Measurements from ENCODE around the gene SH2D2A. TPM values are rescaled to one million over a fixed set of nuclear protein-coding genes. Genes with fewer than 3 reads are reported as not detected.
A peak's percentile ranks its signal among the peaks of the same experiment; 100 is the strongest.

Gene SH2D2A
- total RNA-seq, 2 experiments from 2014 or later = 134 to 138 TPM

GRCh38 chr1:156858959-156859522 is 42.4 kb upstream of the SH2D2A start, which contains the start of gene INSRR:
Gene INSRR, minus strand, starts transcription at chr1:156859117. Its CDS starts 496 bp downstream, at chr1:156858621.
- Mint-ChIP-seq H3K9me3 (no peaks in the 10 kb centered on the region), H3K36me3 (ENCODE audit: low read depth) (no peaks in the 10 kb centered on the region), H3K27me3 (ENCODE audit: low read depth) (peaks cover 48% of the 10 kb centered on the region), H3K27ac (no peak within 1 kb of the TSS), H3K4me1 (ENCODE audit: low read depth) (peaks cover 20% of the 10 kb centered on the region), H3K4me3 (no peak within 1 kb of the TSS)
- DNase-seq = no peak
- CTCF ChIA-PET = interaction anchor here (0.7 to 10.2 kb wide), 25 partner anchors 10 to 292 kb away, joined by 3 to 177 read pairs (median 10); partner anchors contain the start of genes MRPL24 and PEAR1
- intact Hi-C loops (cut with micrococcal nuclease) = no loop called here

DNA sequence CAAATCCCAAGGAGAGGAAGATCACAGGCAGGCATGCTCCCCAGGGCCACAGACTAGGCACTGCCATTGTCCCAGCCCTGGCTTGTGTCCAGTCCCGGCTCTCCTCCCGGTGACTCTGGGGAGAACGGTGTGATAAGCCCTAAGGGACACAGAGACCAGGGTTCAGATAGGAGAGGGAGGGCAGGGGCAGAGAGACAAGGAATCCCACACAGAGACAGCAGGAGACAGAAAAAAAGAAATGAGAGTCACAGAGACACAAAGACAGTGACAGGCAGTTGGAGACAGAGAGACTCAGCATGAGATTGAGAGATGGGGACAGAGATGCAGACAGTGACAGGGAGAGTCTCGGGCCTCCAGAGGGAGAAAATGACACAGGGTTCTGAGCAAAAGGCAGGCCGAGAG is 41.9 kb upstream of the SH2D2A start:
- peaks cover 43% of the 10 kb centered on the region for H3K27me3 Mint-ChIP-seq (ENCODE audit: low read depth)
- DNase-seq = no peak
- no peaks in the 10 kb centered on the region for H3K36me3 Mint-ChIP-seq (ENCODE audit: low read depth)
- intact Hi-C loops (cut with micrococcal nuclease) = no loop called here
- peaks cover 20% of the 10 kb centered on the region for H3K4me1 Mint-ChIP-seq (ENCODE audit: low read depth)
- CTCF ChIA-PET = interaction anchor here (1.0 to 10.2 kb wide), 10 partner anchors 10 to 170 kb away, joined by 4 to 177 read pairs (median 15); no protein-coding TSS in a partner anchor
- no peak overlapping the region for H3K27ac Mint-ChIP-seq
- no peak overlapping the region for H3K4me3 Mint-ChIP-seq
- no peaks in the 10 kb centered on the region for H3K9me3 Mint-ChIP-seq

- Mint-ChIP-seq H3K4me1 (ENCODE audit: low read depth) (peaks cover 15% of the 10 kb centered on the region), H3K27ac (no peak overlapping the region), H3K27me3 (ENCODE audit: low read depth) (peaks cover 34% of the 10 kb centered on the region), H3K4me3 (no peak overlapping the region), H3K36me3 (ENCODE audit: low read depth) (no peaks in the 10 kb centered on the region), H3K9me3 (no peaks in the 10 kb centered on the region)
- CTCF ChIA-PET = interaction anchor here (0.6 to 10.2 kb wide), 9 partner anchors 11 to 341 kb away, joined by 3 to 177 read pairs (median 8); no protein-coding TSS in a partner anchor
- intact Hi-C loops (cut with micrococcal nuclease) = no loop called here
- no peak for DNase-seq
Measured at GRCh38 chr1:156857532-156857931, 40.9 kb upstream of the SH2D2A start.

DNA sequence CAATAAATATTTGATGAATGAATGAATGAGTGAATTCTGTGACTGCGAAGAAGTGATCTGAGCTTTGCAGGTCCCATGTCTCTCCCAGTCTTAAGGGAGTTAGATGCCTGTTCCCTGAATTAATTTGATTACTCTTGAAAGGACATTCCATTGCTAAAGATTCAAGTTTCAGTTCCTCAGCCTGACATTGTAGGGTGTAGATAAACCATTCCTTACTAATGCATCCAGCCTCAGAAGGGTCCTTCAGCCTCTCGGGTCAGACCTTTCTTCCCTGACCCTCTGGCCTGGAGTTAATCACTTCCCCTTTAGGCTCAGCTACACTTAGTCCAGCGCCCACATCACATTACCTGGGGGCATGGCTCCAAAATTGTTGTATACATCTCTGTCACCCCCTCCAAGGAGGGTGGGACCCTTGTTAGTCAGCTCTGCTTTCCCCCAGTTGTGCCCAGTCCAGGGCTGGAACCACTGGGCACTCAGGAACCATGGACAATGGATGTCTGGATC is 39.7 kb upstream of the SH2D2A start:
- peaks cover 12% of the 10 kb centered on the region for H3K4me1 Mint-ChIP-seq (ENCODE audit: low read depth)

DNA sequence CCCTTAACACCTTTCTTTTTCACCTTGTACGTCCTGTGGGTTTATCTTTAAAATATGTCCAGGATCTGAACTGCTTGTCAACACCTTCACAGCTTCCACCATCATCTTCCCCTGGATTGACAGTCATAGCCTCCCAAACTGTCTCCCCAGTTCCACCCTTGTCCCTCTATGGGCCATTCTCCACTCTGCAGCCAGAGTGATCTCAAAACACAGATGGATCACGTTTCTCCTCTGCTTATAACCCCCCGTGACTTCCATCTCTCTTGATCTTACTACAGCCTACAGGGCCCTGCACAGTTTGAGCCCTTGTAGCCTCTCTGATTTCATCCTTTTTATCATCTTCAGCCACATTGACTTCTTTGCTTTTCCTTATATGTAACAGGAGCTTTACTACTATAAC is 38.0 kb upstream of the SH2D2A start:
- peaks cover 13% of the 10 kb centered on the region for H3K27me3 Mint-ChIP-seq (ENCODE audit: low read depth)
- peaks cover 5% of the 10 kb centered on the region for H3K4me1 Mint-ChIP-seq (ENCODE audit: low read depth)
- intact Hi-C loops (cut with micrococcal nuclease) = no loop called here
- CTCF ChIA-PET = interaction anchor here (1.0 to 10.2 kb wide), 4 partner anchors 16 to 165 kb away, joined by 3 to 177 read pairs (median 12); no protein-coding TSS in a partner anchor
- no peak for DNase-seq
- no peak overlapping the region for H3K27ac Mint-ChIP-seq
- no peaks in the 10 kb centered on the region for H3K9me3 Mint-ChIP-seq
- H3K36me3 Mint-ChIP-seq (ENCODE audit: low read depth) = no peaks in the 10 kb centered on the region
- no peak overlapping the region for H3K4me3 Mint-ChIP-seq

More for the DNA sequence above, 39.7 kb upstream of the SH2D2A start:
- Mint-ChIP-seq H3K4me3 (no peak overlapping the region), H3K27me3 (ENCODE audit: low read depth) (peaks cover 22% of the 10 kb centered on the region), H3K27ac (no peak overlapping the region), H3K9me3 (no peaks in the 10 kb centered on the region), H3K36me3 (ENCODE audit: low read depth) (no peaks in the 10 kb centered on the region)
- no peak for DNase-seq
- CTCF ChIA-PET = interaction anchor here (0.8 to 10.2 kb wide), 6 partner anchors 15 to 166 kb away, joined by 3 to 177 read pairs (median 6); no protein-coding TSS in a partner anchor
- intact Hi-C loops (cut with micrococcal nuclease) = no loop called here

- Mint-ChIP-seq H3K4me1 (ENCODE audit: low read depth) (peaks cover 7% of the 10 kb centered on the region), H3K27me3 (ENCODE audit: low read depth) (peaks cover 13% of the 10 kb centered on the region), H3K9me3 (no peaks in the 10 kb centered on the region), H3K27ac (no peak overlapping the region), H3K4me3 (no peak overlapping the region), H3K36me3 (ENCODE audit: low read depth) (no peaks in the 10 kb centered on the region)
- DNase-seq = no peak
- intact Hi-C loops (cut with micrococcal nuclease) = no loop called here
- CTCF ChIA-PET = interaction anchor here (0.6 to 3.7 kb wide), 3 partner anchors 15 to 121 kb away, joined by 4 to 20 read pairs (median 6); no protein-coding TSS in a partner anchor
Measured at GRCh38 chr1:156853761-156854160, 37.1 kb upstream of the SH2D2A start.

- intact Hi-C loops (cut with micrococcal nuclease) = no loop called here
- Mint-ChIP-seq H3K4me3 (no peak overlapping the region), H3K9me3 (no peaks in the 10 kb centered on the region), H3K4me1 (ENCODE audit: low read depth) (peaks cover 12% of the 10 kb centered on the region), H3K27ac (no peak overlapping the region), H3K36me3 (ENCODE audit: low read depth) (no peaks in the 10 kb centered on the region), H3K27me3 (ENCODE audit: low read depth) (peaks cover 15% of the 10 kb centered on the region)
- no peak for DNase-seq
- CTCF ChIA-PET = interaction anchor here (1.0 to 3.7 kb wide), 5 partner anchors 14 to 126 kb away, joined by 3 to 20 read pairs (median 3); no protein-coding TSS in a partner anchor
Measured at GRCh38 chr1:156852418-156852874, 35.8 kb upstream of the SH2D2A start.

DNA sequence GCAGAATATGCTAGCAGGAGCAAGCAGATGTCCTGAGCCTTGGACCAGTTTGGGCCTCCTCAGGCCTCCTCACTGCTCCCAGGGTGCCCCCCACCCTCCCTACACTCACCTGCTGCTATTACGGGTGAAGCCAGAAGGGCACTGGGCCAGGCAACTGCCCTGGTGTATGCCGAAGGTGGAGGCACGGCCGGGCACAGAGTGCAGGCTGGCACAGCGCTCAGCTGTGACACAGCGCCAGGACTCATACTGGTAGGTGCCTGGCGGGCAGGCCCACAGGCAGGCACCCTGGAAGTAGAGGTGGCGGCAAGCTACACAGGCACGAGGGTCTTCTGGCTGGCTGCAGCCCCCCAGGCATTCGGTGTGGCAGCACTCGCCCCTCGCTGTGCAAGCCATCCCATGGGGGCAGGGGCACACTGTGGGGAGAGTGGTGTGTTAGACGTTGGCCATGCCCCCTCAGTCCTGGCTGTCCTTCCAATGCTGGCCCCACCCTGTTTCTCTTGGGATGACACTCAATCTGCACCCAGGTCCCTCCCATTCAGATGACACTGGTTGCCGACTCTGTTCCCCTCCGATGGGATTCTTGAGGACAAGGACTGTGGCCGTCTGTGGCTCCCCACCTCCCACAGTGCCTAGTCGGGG is 35.2 kb upstream of the SH2D2A start:
- CTCF ChIA-PET = interaction anchor here (1.0 to 3.7 kb wide), 3 partner anchors 13 to 126 kb away, joined by 3 to 20 read pairs (median 3); no protein-coding TSS in a partner anchor
- Mint-ChIP-seq H3K27ac (no peak overlapping the region), H3K4me1 (ENCODE audit: low read depth) (peaks cover 12% of the 10 kb centered on the region)

GRCh38 chr1:156849151-156849496 is 32.5 kb upstream of the SH2D2A start:
- no peaks in the 10 kb centered on the region for H3K36me3 Mint-ChIP-seq (ENCODE audit: low read depth)
- H3K9me3 Mint-ChIP-seq = no peaks in the 10 kb centered on the region
- CTCF ChIA-PET = interaction anchor here (0.6 to 4.3 kb wide), 6 partner anchors 11 to 235 kb away, joined by 3 to 33 read pairs (median 4); partner anchors contain the start of genes INSRR and NTRK1
- H3K4me1 Mint-ChIP-seq (ENCODE audit: low read depth) = peaks cover 20% of the 10 kb centered on the region
- intact Hi-C loops (cut with micrococcal nuclease) = no loop called here
- H3K27me3 Mint-ChIP-seq (ENCODE audit: low read depth) = peaks cover 45% of the 10 kb centered on the region
- H3K27ac Mint-ChIP-seq = no peak overlapping the region
- H3K4me3 Mint-ChIP-seq = no peak overlapping the region
- DNase-seq = no peak

More for the DNA sequence above, 35.2 kb upstream of the SH2D2A start:
- H3K4me3 Mint-ChIP-seq = no peak overlapping the region
- no peaks in the 10 kb centered on the region for H3K9me3 Mint-ChIP-seq
- intact Hi-C loops (cut with micrococcal nuclease) = no loop called here
- no peak for DNase-seq
- no peaks in the 10 kb centered on the region for H3K36me3 Mint-ChIP-seq (ENCODE audit: low read depth)
- peaks cover 20% of the 10 kb centered on the region for H3K27me3 Mint-ChIP-seq (ENCODE audit: low read depth)

GRCh38 chr1:156848461-156849150 is 32.0 kb upstream of the SH2D2A start:
- peaks cover 22% of the 10 kb centered on the region for H3K4me1 Mint-ChIP-seq (ENCODE audit: low read depth)
- peak; percentile 86 for DNase-seq
- intact Hi-C loops (cut with micrococcal nuclease) = loop anchor here (1.0 kb wide), 1 partner anchor 12 kb away; the partner anchor contains the start of gene NTRK1
- H3K27ac Mint-ChIP-seq = no peak overlapping the region
- CTCF ChIA-PET = interaction anchor here (0.6 to 4.3 kb wide), 7 partner anchors 11 to 234 kb away, joined by 3 to 33 read pairs (median 4); partner anchors contain the start of genes INSRR and NTRK1
- no peaks in the 10 kb centered on the region for H3K36me3 Mint-ChIP-seq (ENCODE audit: low read depth)
- peaks cover 49% of the 10 kb centered on the region for H3K27me3 Mint-ChIP-seq (ENCODE audit: low read depth)
- no peak overlapping the region for H3K4me3 Mint-ChIP-seq
- no peaks in the 10 kb centered on the region for H3K9me3 Mint-ChIP-seq

- intact Hi-C loops (cut with micrococcal nuclease) = loop anchor here (1.0 kb wide), 1 partner anchor 12 kb away; the partner anchor contains the start of gene NTRK1
- H3K27me3 Mint-ChIP-seq (ENCODE audit: low read depth) = peaks cover 53% of the 10 kb centered on the region
- no peak overlapping the region for H3K4me3 Mint-ChIP-seq
- peaks cover 22% of the 10 kb centered on the region for H3K4me1 Mint-ChIP-seq (ENCODE audit: low read depth)
- no peaks in the 10 kb centered on the region for H3K9me3 Mint-ChIP-seq
- H3K27ac Mint-ChIP-seq = no peak overlapping the region
- no peak for DNase-seq
- no peaks in the 10 kb centered on the region for H3K36me3 Mint-ChIP-seq (ENCODE audit: low read depth)
- CTCF ChIA-PET = interaction anchor here (0.6 to 4.3 kb wide), 6 partner anchors 10 to 79 kb away, joined by 3 to 33 read pairs (median 4); partner anchors contain the start of genes INSRR and NTRK1
Measured at GRCh38 chr1:156847591-156848460, 31.2 kb upstream of the SH2D2A start.

Measured in activated naive CD4-positive, alpha-beta T cell treated with anti-CD3 and anti-CD28 coated beads for 36 hours (primary cell).